Osteocyte (in vitro differentiated cells): ENCODE measurements around the gene SLC3A2. TPM values are rescaled to one million over a fixed set of nuclear protein-coding genes. Genes with fewer than 3 reads are reported as not detected.

Experiments
- DNase-seq: peaks from one replicate; pipeline ENCODE4 v3.0.0; 2021; ENCODE audit warnings: mixed read lengths; ENCODE audit not compliant: unreplicated experiment; ENCODE audit errors: extremely low spot score
- H3K27ac Mint-ChIP-seq: one replicate; pipeline ENCODE4 v1.8.0; 2021; ENCODE audit warnings: mild to moderate bottlenecking, mixed read lengths; ENCODE audit not compliant: unreplicated experiment
- H3K27me3 Mint-ChIP-seq: one replicate; pipeline ENCODE4 v1.8.0; 2021; ENCODE audit warnings: mixed read lengths; ENCODE audit not compliant: unreplicated experiment
- H3K36me3 Mint-ChIP-seq: one replicate; pipeline ENCODE4 v1.8.0; 2021; ENCODE audit warnings: mixed read lengths; ENCODE audit not compliant: unreplicated experiment
- H3K4me1 Mint-ChIP-seq: one replicate; pipeline ENCODE4 v1.8.0; 2021; ENCODE audit warnings: mixed read lengths; ENCODE audit not compliant: unreplicated experiment
- H3K4me3 Mint-ChIP-seq: one replicate; pipeline ENCODE4 v1.8.0; 2021; ENCODE audit warnings: mild to moderate bottlenecking, moderate library complexity, mixed read lengths; ENCODE audit not compliant: unreplicated experiment
- H3K9me3 Mint-ChIP-seq: one replicate; pipeline ENCODE4 v1.8.0; 2021; ENCODE audit warnings: mixed read lengths; ENCODE audit not compliant: unreplicated experiment
- CTCF ChIP-seq: fragments of 200-600 bp; sonication (generic); IDR thresholded peaks from 2 replicates; pipeline ENCODE4 v1.5.0; 2021; ENCODE audit warnings: antibody characterized with exemption, mild to moderate bottlenecking, moderate library complexity
- total RNA-seq: library from RNA; stranded (reverse); gene quantifications from 2 replicates; pipeline ENCODE4 v1.2.1, GENCODE V29; 2021

The SLC3A2 gene
- total RNA-seq, 1 donor from 2014 or later: 326 TPM

DNA sequence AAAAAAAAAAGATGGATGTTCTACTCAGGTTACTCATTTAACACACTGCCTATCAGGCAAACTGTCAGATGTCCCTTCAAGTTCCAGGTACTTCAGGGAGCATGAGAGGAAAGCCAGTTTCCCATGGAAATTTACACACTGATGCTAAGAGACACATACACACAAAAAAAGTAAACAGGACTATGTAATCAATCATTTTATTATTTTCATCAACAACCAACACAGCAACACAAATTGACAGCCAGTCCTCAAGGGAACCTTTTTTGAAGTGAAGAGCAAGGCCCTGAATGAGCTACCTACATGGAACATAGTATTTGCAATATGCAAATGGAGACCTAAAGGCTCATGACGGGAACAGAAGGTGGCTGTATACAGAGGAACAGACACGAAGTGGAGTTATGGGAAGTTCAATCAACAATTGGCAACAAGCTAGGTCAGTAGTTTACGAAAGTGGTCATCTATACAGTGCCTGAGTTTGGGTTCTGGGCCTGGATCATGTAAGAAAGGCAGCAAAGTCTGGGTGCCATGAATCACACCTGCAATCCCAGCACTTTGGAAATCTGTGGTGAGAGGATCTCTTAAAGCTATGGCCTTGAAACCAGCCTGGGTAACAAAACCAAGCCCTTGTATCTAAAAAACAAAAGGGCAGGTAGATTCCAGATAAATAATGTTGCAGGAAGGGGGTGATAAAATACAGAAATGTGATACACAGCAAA, 28.7 kb upstream of the SLC3A2 start:
- no peaks in the 10 kb centered on the region for H3K9me3 Mint-ChIP-seq
- no peak overlapping the region for H3K4me3 Mint-ChIP-seq
- peaks cover 34% of the 10 kb centered on the region for H3K4me1 Mint-ChIP-seq
- no peaks in the 10 kb centered on the region for H3K27me3 Mint-ChIP-seq
- no peak for DNase-seq
- H3K36me3 Mint-ChIP-seq: peaks cover 37% of the 10 kb centered on the region
- no peak for TF ChIP-seq CTCF
- no peak overlapping the region for H3K27ac Mint-ChIP-seq

GRCh38 chr11:62852523-62853188, 28.0 kb upstream of the SLC3A2 start:
- Mint-ChIP-seq H3K27me3 (no peaks in the 10 kb centered on the region), H3K27ac (no peak overlapping the region), H3K36me3 (peaks cover 37% of the 10 kb centered on the region), H3K4me3 (no peak overlapping the region), H3K4me1 (peaks cover 40% of the 10 kb centered on the region), H3K9me3 (no peaks in the 10 kb centered on the region)
- DNase-seq: no peak
- no peak for TF ChIP-seq CTCF

DNA sequence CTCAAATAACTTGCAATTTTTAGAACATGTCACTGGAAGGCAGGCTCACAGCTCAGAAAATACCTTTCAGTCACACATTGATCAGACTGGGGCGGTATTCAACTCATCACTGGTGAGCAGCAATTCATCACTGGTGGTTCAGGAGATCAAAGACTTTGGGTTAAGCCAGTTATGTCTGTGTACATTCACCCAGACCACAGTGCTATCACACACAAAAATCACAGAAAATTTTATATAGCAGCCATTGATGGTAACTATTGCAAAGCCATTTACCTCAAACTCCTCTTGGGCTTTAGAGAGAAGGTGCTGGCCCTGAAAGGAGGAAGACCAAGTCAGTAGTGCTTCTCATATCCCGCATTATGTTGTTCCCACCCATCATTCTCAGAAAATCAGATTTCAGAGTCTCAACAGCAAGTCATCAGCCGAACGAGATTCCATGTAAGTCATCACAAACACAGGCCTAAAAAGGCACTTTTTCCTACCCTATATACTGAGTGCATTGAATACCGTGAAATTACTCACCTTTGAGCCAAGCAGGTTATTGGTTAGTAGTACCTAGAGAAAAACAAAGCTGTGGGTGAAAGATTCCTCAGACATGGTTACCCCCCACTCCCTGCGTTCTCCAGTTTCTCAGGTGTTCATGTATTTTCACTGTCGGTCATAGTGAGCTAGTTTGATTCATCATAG, 27.3 kb upstream of the SLC3A2 start:
- H3K4me1 Mint-ChIP-seq: peaks cover 48% of the 10 kb centered on the region
- no peak for TF ChIP-seq CTCF
- no peaks in the 10 kb centered on the region for H3K9me3 Mint-ChIP-seq
- H3K27me3 Mint-ChIP-seq: no peaks in the 10 kb centered on the region
- peak overlapping the region; percentile 95 for H3K4me3 Mint-ChIP-seq
- peak overlapping the region; percentile 43 for H3K27ac Mint-ChIP-seq
- DNase-seq: no peak
- H3K36me3 Mint-ChIP-seq: peaks cover 37% of the 10 kb centered on the region

- Mint-ChIP-seq H3K4me3 (peak overlapping the region; percentile 95), H3K9me3 (no peaks in the 10 kb centered on the region), H3K4me1 (peaks cover 50% of the 10 kb centered on the region), H3K27me3 (no peaks in the 10 kb centered on the region), H3K36me3 (peaks cover 37% of the 10 kb centered on the region), H3K27ac (peak overlapping the region; percentile 93)
- TF ChIP-seq CTCF: no peak
- DNase-seq: no peak
Observed at GRCh38 chr11:62854013-62854824, 26.5 kb upstream of the SLC3A2 start.
